Measurements from ENCODE around the gene MNS1. TPM values are rescaled to one million over a fixed set of nuclear protein-coding genes. Genes with fewer than 3 reads are reported as not detected.
"Not testable (repeated sequence)": the region's sequence is repeated elsewhere in the genome, so short reads cannot be mapped to it uniquely, and the experiment has no call there.

The MNS1 gene
- total RNA-seq, 1 experiment from 2014 or later, result 1.5 TPM

- H3K36me3 Mint-ChIP-seq (ENCODE audit: insufficient read depth, unreplicated experiment), result no peaks in the 10 kb centered on the region
- ChIA-PET POLR2A (interaction anchor here (1.3 kb wide), 1 partner anchor 396 kb away, joined by 4 read pairs; no protein-coding TSS in a partner anchor), CTCF (interaction anchor here (0.6 to 4.3 kb wide), 28 partner anchors 8 to 1052 kb away, joined by 3 to 20 read pairs (median 4); no protein-coding TSS in a partner anchor)
- intact Hi-C loops (cut with micrococcal nuclease), result loop anchor here (2.0 to 10.0 kb wide), 2 partner anchors 644 to 844 kb away; no protein-coding TSS in a partner anchor
- BruUV-seq (replicated peaks), result no TSS peak
- no peaks in the 10 kb centered on the region for H3K27me3 Mint-ChIP-seq (ENCODE audit: insufficient read depth, unreplicated experiment)
- no peak for DNase-seq (ENCODE audit: unreplicated experiment)
- no peak for TF ChIP-seq CTCF (IDR thresholded peaks at IDR 0.05; ENCODE audit: unreplicated experiment)
- H3K4me1 Mint-ChIP-seq (ENCODE audit: insufficient read depth, unreplicated experiment), result no peaks in the 10 kb centered on the region
- no peak overlapping the region for H3K27ac Mint-ChIP-seq (ENCODE audit: low read depth, unreplicated experiment)
- H3K4me3 Mint-ChIP-seq (ENCODE audit: unreplicated experiment), result no peak overlapping the region
- H3K9me3 Mint-ChIP-seq (ENCODE audit: unreplicated experiment), result peaks cover 7% of the 10 kb centered on the region
Measured at GRCh38 chr15:56490461-56490860, 25.5 kb upstream of the MNS1 start.

GRCh38 chr15:56486206-56486605 lies 21.3 kb upstream of the MNS1 start:
- H3K27ac Mint-ChIP-seq (ENCODE audit: low read depth, unreplicated experiment); DNase-seq (ENCODE audit: unreplicated experiment); BruUV-seq (replicated peaks); H3K27me3 Mint-ChIP-seq (ENCODE audit: insufficient read depth, unreplicated experiment); H3K9me3 Mint-ChIP-seq (ENCODE audit: unreplicated experiment); intact Hi-C loops (cut with micrococcal nuclease); POLR2A ChIA-PET; CTCF ChIA-PET; H3K4me1 Mint-ChIP-seq (ENCODE audit: insufficient read depth, unreplicated experiment); H3K4me3 Mint-ChIP-seq (ENCODE audit: unreplicated experiment); H3K36me3 Mint-ChIP-seq (ENCODE audit: insufficient read depth, unreplicated experiment): not testable (repeated sequence)

GRCh38 chr15:56485426-56485825 lies 20.5 kb upstream of the MNS1 start:
- H3K4me3 Mint-ChIP-seq (ENCODE audit: unreplicated experiment); H3K36me3 Mint-ChIP-seq (ENCODE audit: insufficient read depth, unreplicated experiment); H3K9me3 Mint-ChIP-seq (ENCODE audit: unreplicated experiment); BruUV-seq (replicated peaks); DNase-seq (ENCODE audit: unreplicated experiment); H3K27ac Mint-ChIP-seq (ENCODE audit: low read depth, unreplicated experiment); H3K4me1 Mint-ChIP-seq (ENCODE audit: insufficient read depth, unreplicated experiment); H3K27me3 Mint-ChIP-seq (ENCODE audit: insufficient read depth, unreplicated experiment); intact Hi-C loops (cut with micrococcal nuclease); POLR2A ChIA-PET: not testable (repeated sequence)
- CTCF ChIA-PET, result interaction anchor here (1.2 to 1.7 kb wide), 2 partner anchors 10 to 15 kb away, joined by 3 to 5 read pairs; no protein-coding TSS in a partner anchor

GRCh38 chr15:56484287-56484686 lies 19.4 kb upstream of the MNS1 start:
- intact Hi-C loops (cut with micrococcal nuclease), result no loop called here
- Mint-ChIP-seq H3K4me1 (ENCODE audit: insufficient read depth, unreplicated experiment) (no peaks in the 10 kb centered on the region), H3K9me3 (ENCODE audit: unreplicated experiment) (peaks cover 7% of the 10 kb centered on the region), H3K4me3 (ENCODE audit: unreplicated experiment) (no peak overlapping the region), H3K27me3 (ENCODE audit: insufficient read depth, unreplicated experiment) (no peaks in the 10 kb centered on the region), H3K27ac (ENCODE audit: low read depth, unreplicated experiment) (no peak overlapping the region), H3K36me3 (ENCODE audit: insufficient read depth, unreplicated experiment) (no peaks in the 10 kb centered on the region)
- ChIA-PET CTCF (interaction anchor here (1.7 kb wide), 1 partner anchor 11 kb away, joined by 5 read pairs; no protein-coding TSS in a partner anchor), POLR2A (no interaction called here)
- TF ChIP-seq CTCF (IDR thresholded peaks at IDR 0.05; ENCODE audit: unreplicated experiment), result no peak
- no TSS peak for BruUV-seq (replicated peaks)
- no peak for DNase-seq (ENCODE audit: unreplicated experiment)

- H3K4me3 Mint-ChIP-seq (ENCODE audit: unreplicated experiment), result no peak overlapping the region
- ChIA-PET CTCF (interaction anchor here (1.2 kb wide), 1 partner anchor 19 kb away, joined by 3 read pairs; no protein-coding TSS in a partner anchor), POLR2A (no interaction called here)
- intact Hi-C loops (cut with micrococcal nuclease), result no loop called here
- no peaks in the 10 kb centered on the region for H3K9me3 Mint-ChIP-seq (ENCODE audit: unreplicated experiment)
- no peaks in the 10 kb centered on the region for H3K4me1 Mint-ChIP-seq (ENCODE audit: insufficient read depth, unreplicated experiment)
- no peak for TF ChIP-seq CTCF (IDR thresholded peaks at IDR 0.05; ENCODE audit: unreplicated experiment)
- DNase-seq (ENCODE audit: unreplicated experiment), result no peak
- no peak overlapping the region for H3K27ac Mint-ChIP-seq (ENCODE audit: low read depth, unreplicated experiment)
- no TSS peak for BruUV-seq (replicated peaks)
- no peaks in the 10 kb centered on the region for H3K36me3 Mint-ChIP-seq (ENCODE audit: insufficient read depth, unreplicated experiment)
- H3K27me3 Mint-ChIP-seq (ENCODE audit: insufficient read depth, unreplicated experiment), result peaks cover 15% of the 10 kb centered on the region
Measured at GRCh38 chr15:56475351-56475750, 10.4 kb upstream of the MNS1 start.
